Breast epithelium (tissue), 4 donors: ENCODE results near the gene LYST. TPM values are rescaled to one million over a fixed set of nuclear protein-coding genes. Genes with fewer than 3 reads are reported as not detected.

ENCODE experiments used
- DNase-seq, 2 donors: peaks; one replicate each; pipeline ENCODE4 v3.0.0-alpha.2; 2019; ENCODE audit warnings: low spot score in 2 of 2
- H3K27ac ChIP-seq, 2 donors: fragments of 200-600 bp; sonication (generic) in 1 of 2; one replicate each; pipeline ENCODE4 v1.5.1; 2016 to 2019; ENCODE audit warnings: mild to moderate bottlenecking in 1 of 2
- H3K27me3 ChIP-seq, 2 donors: fragments of 200-600 bp; sonication (generic) in 1 of 2; one replicate each; pipeline versions ENCODE4 v1.5.1 to v1.6.0; 2017 to 2019; ENCODE audit warnings: control low read depth in 1 of 2, mild to moderate bottlenecking in 1 of 2
- H3K36me3 ChIP-seq: fragments of 200-600 bp; one replicate; pipeline ENCODE4 v1.5.1; 2019
- H3K4me1 ChIP-seq, 2 donors: fragments of 200-600 bp; sonication (generic); one replicate each; pipeline ENCODE4 v1.5.1; 2016 to 2019; ENCODE audit warnings: control low read depth in 1 of 2
- H3K4me3 ChIP-seq, 3 donors: fragments of 200-600 bp; sonication (generic); 1 replicate in 2 of 3; 2 replicates in 1 of 3; pipeline ENCODE4 v1.5.1; 2016 to 2019; ENCODE audit warnings: mild to moderate bottlenecking in 3 of 3, moderate library complexity in 2 of 3
- H3K9me3 ChIP-seq, 2 donors: fragments of 200-600 bp; sonication (generic) in 1 of 2; one replicate each; pipeline ENCODE4 v1.5.1; 2016 to 2019; ENCODE audit warnings: control low read depth in 1 of 2
- CTCF ChIP-seq, 3 donors: fragments of 450-650 bp; IDR thresholded peaks; one replicate each; pipeline ENCODE4 v1.5.1; 2016 to 2017; ENCODE audit warnings: antibody characterized with exemption in 3 of 3, mild to moderate bottlenecking in 3 of 3, moderate library complexity in 3 of 3
- POLR2A ChIP-seq: fragments of 450-650 bp; IDR thresholded peaks from one replicate; pipeline ENCODE4 v1.6.1; 2016; ENCODE audit warnings: antibody characterized with exemption, mild to moderate bottlenecking, moderate library complexity
- POLR2AphosphoS5 ChIP-seq, 3 donors: sonication (generic); formaldehyde crosslinking; IDR thresholded peaks; one replicate each; pipeline ENCODE4 v1.6.1; 2017; ENCODE audit warnings: antibody characterized with exemption in 3 of 3
- intact Hi-C: fragments of 100-400 bp; cut with DNase I; formaldehyde crosslinking; loops from one replicate; pipeline ENCODE4 v1.15.1; 2023; ENCODE audit warnings: low total_unique reads
- total RNA-seq, 3 donors: library from RNA; depleted of rRNA; stranded (reverse); fragments of >200 nt; gene quantifications; one replicate each; pipeline ENCODE4 v1.1.0, GENCODE V29; 2016

The LYST gene
- total RNA-seq, 3 donors from 2014 or later: 63.3 to 78.3 (median 66.1) TPM

GRCh38 chr1:235632506-235633401, 234.0 kb downstream of the LYST start:
- H3K27ac ChIP-seq: no peak overlapping the region
- no peak for DNase-seq
- intact Hi-C loops: no loop called here
- no peaks in the 10 kb centered on the region for H3K4me1 ChIP-seq
- H3K4me3 ChIP-seq: peak overlapping the region; percentile 12 to 54 (median 29)
- no peaks in the 10 kb centered on the region for H3K36me3 ChIP-seq
- no peaks in the 10 kb centered on the region for H3K9me3 ChIP-seq
- TF ChIP-seq POLR2AphosphoS5 (IDR thresholded peaks at IDR 0.05) (no peak), POLR2A (no peak), CTCF (IDR thresholded peaks at IDR 0.05) (no peak)
- H3K27me3 ChIP-seq: no peaks in the 10 kb centered on the region

GRCh38 chr1:235631816-235632215, 234.9 kb downstream of the LYST start:
- Histone ChIP-seq H3K9me3 (no peaks in the 10 kb centered on the region), H3K36me3 (no peaks in the 10 kb centered on the region), H3K27ac (no peak overlapping the region), H3K4me1 (no peaks in the 10 kb centered on the region), H3K27me3 (no peaks in the 10 kb centered on the region), H3K4me3 (no peak overlapping the region)
- no peak for DNase-seq
- intact Hi-C loops: no loop called here
- TF ChIP-seq POLR2AphosphoS5 (IDR thresholded peaks at IDR 0.05): no peak
- TF ChIP-seq POLR2A: no peak
- no peak for TF ChIP-seq CTCF (IDR thresholded peaks at IDR 0.05)

- no peaks in the 10 kb centered on the region for H3K36me3 ChIP-seq
- no peak for TF ChIP-seq POLR2A
- TF ChIP-seq POLR2AphosphoS5 (IDR thresholded peaks at IDR 0.05): no peak
- no peak for TF ChIP-seq CTCF (IDR thresholded peaks at IDR 0.05)
- H3K4me1 ChIP-seq: no peaks in the 10 kb centered on the region
- H3K27ac ChIP-seq: no peak overlapping the region
- no peak for DNase-seq
- H3K27me3 ChIP-seq: no peaks in the 10 kb centered on the region
- intact Hi-C loops: no loop called here
- no peaks in the 10 kb centered on the region for H3K9me3 ChIP-seq
- no peak overlapping the region for H3K4me3 ChIP-seq
Observed at GRCh38 chr1:235628316-235629005, 238.2 kb downstream of the LYST start.

- H3K36me3 ChIP-seq: no peaks in the 10 kb centered on the region
- intact Hi-C loops: no loop called here
- no peak overlapping the region for H3K27ac ChIP-seq
- H3K4me3 ChIP-seq: no peak overlapping the region
- H3K27me3 ChIP-seq: no peaks in the 10 kb centered on the region
- DNase-seq: no peak
- TF ChIP-seq POLR2A (no peak), CTCF (IDR thresholded peaks at IDR 0.05) (no peak), POLR2AphosphoS5 (IDR thresholded peaks at IDR 0.05) (no peak)
- H3K4me1 ChIP-seq: no peaks in the 10 kb centered on the region
- H3K9me3 ChIP-seq: no peaks in the 10 kb centered on the region
Observed at GRCh38 chr1:235625831-235626230, 240.9 kb downstream of the LYST start.

GRCh38 chr1:235625340-235625739, 241.4 kb downstream of the LYST start:
- intact Hi-C loops: no loop called here
- TF ChIP-seq CTCF (IDR thresholded peaks at IDR 0.05): no peak
- TF ChIP-seq POLR2A: no peak
- TF ChIP-seq POLR2AphosphoS5 (IDR thresholded peaks at IDR 0.05): no peak
- no peak for DNase-seq
- H3K9me3 ChIP-seq: no peaks in the 10 kb centered on the region
- no peaks in the 10 kb centered on the region for H3K27me3 ChIP-seq
- H3K4me1 ChIP-seq: no peaks in the 10 kb centered on the region
- H3K27ac ChIP-seq: no peak overlapping the region
- H3K4me3 ChIP-seq: no peak overlapping the region
- H3K36me3 ChIP-seq: no peaks in the 10 kb centered on the region
